ENCODE results near the gene PHLPP1.

PHLPP1 gene

DNA sequence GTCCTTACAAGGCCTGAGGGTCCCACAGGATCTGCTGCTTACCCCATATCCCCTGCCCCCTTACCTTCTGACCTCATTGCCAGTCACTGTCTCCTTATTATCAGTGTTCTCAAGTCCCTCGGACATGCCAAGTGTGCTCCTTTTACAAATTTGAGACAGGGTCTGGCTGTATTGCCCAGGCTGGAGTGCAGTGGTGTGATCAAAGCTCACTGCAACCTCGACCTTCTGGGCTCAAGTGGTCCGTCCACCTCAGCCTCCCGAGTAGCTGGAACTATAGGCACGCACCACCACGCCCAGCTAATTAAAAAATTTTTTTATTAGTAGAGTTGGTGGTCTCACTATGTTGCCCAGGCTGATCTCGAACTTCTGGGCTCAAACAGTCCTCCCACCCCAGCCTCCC lies 141.0 kb downstream of the PHLPP1 start:
- no peak for DNase-seq

DNA sequence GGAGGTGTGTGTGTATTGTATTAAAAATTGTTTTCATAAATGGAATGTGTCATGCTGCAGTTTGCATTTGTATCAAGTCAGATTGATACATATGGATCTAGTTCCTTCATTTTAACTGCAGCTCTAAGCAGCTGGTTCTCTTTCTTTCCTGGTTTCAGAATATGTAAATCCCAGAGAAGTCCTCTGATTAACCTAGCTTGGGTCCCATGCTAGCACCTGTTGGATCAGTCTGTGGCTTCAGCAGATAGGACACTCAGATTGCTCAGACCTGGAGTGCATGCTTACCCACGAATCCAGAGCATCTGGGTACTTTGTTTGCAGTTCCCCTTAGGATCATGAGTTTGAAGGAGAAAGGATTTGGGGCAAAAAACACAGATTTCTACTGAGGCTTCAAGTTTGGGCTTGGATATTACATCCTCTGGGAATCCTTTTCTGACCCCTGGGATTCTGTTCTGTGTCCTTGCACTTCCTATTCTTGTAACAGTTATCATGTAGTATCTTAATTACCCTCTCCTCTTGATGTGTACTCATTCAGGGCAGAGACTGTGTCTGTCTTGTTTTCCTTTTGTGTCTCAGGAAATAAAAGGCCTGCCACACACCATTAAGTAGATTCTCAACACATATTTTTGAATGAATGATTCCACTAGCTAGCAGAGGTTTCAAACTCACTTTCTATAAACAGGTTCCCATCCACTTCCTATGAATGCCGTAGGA lies 142.1 kb downstream of the PHLPP1 start:
- DNase-seq, result no peak

- no peak for DNase-seq
Observed at GRCh38 chr18:62860062-62860461, 144.7 kb downstream of the PHLPP1 start.

GRCh38 chr18:62862466-62862865 lies 147.1 kb downstream of the PHLPP1 start:
- DNase-seq, result no peak

DNA sequence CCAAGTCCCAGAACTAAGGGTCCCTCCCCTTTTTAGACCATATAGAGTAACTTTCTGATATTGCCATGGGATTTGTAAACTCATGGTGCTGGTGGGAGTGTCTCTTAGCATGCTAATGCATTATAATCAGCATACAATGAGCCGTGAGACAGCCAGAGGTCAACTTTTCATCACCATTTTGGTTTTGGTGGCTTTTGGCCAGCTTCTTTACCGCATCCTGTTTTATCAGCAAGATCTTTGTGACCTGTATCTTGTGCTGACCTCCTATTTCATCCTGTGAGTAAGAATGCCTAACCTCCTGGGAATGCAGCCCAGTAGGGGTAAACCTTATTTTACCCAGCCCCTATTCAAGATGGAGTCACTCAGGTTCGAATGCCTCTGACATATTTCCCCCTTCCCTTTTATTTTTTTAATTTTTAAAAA lies 148.2 kb downstream of the PHLPP1 start:
- DNase-seq, result no peak

DNA sequence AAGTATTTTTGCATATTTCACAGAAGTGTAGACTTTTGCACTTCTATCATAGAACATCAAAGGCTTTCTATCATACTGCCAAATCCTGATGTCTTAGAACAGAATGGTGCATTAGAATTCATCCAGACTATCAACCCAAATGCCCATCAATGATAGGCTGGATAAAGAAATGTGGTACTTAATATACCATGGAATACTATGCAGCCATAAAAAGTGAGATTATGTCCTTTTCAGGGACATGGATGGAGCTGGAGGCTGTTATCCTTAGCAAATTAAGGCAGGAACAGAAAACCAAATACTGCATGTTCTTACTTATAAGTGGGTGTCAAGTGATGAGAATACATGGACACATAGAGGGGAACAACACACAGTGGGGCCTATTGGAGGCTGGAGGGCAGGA lies 150.2 kb downstream of the PHLPP1 start:
- DNase-seq, result no peak

DNA sequence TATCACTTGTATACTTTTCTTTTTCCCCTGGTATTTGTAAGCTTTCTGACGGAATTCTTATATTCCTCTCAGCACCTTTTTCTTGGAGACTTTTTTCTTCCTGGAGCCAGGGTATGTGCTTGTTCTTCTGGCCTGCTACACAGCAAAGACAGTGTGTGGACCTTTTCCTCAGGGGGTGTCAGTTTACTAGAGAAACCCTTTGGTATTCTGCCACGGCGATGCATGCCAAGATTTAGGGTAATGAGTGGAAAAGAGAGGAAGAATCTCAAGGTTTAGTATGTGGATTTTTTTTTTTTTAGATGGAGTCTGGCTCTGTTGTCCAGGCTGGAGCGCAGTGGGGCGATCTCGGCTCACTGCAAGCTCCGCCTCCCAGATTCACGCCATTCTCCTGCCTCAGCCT lies 152.2 kb downstream of the PHLPP1 start:
- DNase-seq, result no peak

GRCh38 chr18:62868645-62869044 lies 153.3 kb downstream of the PHLPP1 start:
- no peak for DNase-seq

- DNase-seq, result no peak
Observed at GRCh38 chr18:62870643-62871042, 155.3 kb downstream of the PHLPP1 start.

DNA sequence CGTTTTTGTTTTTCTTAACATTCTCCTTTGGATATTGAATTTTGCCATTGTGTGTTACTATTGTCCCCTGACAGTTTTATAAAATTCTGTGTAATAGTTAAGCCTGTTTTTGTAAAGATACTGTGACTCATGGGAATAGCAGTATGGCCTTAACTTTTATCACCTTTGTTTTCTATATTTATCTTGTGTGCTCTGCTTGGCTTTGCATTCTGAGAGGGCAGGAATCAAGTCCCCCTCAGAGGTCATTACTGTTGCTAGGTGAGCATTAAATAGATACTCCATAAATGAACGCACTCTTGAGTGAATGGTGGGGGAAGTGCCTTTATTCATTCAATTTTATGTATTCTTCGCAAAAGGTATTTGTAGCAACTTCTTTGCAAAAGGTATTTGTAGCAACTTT lies 160.0 kb downstream of the PHLPP1 start:
- no peak for DNase-seq

GRCh38 chr18:62876111-62876510 lies 160.8 kb downstream of the PHLPP1 start:
- no peak for DNase-seq

GRCh38 chr18:62876828-62877227 lies 161.5 kb downstream of the PHLPP1 start:
- no peak for DNase-seq

DNA sequence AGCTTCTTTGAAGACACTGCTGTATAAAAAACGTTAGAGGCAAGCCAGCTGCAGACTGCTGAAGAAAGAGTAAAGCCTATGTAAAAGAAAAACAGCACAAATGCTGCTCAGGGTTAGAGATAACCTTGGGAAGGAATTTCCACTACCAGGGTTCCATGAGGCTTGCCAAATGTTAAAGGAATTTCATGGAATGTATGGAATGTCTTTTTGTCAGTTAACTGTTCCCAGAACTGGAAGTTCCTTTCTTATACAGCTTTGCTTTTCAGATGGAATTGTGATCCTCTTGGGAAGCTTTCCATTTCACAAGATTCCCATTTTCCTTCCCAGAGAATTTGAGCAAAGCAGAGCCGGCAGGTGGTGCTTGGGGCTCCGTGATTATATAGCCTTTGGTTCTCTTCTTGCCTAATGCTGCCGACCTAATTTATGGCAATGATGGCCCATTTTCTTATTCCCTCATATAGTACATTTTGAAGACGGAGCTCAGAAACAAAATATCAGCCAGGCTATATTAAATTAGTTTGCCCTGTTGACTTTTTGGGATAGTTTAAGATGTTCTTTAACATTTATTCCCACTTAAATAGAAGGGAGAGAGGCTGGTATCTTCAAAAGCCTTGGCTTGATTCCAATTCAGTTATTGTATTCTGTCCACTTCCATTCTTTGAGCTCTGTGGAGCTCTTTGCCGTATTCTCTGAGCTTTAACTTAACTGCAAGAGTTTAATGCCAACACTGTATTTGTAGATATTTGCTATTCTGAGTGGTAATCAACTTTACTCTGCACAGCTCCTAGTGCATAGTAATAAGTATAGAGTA lies 162.3 kb downstream of the PHLPP1 start:
- DNase-seq, result no peak

DNA sequence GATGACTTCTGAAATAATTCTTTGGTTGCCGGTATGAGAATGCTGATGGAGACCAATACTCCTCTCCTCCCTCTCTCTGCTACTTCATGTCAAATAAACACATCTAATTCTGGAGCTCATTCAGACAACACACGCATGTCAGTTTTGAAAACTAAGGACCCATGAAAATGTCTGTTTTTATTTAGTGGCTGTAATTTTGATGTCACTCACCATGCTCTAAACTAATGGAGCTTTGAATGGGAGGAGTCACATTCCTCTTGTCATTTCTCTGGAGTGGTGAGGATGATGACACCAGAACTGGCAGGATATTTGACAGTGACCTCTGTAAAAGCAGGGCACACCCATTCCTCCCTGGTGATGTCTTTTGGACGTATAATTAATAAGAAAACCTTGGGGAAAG lies 163.0 kb downstream of the PHLPP1 start:
- no peak for DNase-seq

DNA sequence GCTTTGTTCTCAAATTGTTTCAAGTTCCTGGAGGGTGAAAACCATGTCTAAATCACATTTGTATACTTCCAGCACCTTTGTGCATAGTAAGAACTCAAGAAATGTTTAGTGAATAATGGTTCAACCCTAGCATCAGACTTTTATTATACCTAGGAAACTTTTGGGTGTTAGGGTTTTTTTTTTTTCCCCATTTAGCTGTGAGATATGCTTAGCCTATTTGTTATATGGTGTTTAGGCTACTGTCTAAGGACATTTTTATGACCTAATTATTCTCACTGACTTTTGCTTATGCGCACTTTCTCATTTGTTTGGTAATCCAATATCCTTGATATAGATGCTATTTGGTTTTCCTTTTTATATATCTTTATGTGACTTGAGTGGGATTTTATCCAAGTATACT lies 164.7 kb downstream of the PHLPP1 start:
- no peak for DNase-seq

- no peak for DNase-seq
Observed at GRCh38 chr18:62880673-62881364, 165.5 kb downstream of the PHLPP1 start.

DNA sequence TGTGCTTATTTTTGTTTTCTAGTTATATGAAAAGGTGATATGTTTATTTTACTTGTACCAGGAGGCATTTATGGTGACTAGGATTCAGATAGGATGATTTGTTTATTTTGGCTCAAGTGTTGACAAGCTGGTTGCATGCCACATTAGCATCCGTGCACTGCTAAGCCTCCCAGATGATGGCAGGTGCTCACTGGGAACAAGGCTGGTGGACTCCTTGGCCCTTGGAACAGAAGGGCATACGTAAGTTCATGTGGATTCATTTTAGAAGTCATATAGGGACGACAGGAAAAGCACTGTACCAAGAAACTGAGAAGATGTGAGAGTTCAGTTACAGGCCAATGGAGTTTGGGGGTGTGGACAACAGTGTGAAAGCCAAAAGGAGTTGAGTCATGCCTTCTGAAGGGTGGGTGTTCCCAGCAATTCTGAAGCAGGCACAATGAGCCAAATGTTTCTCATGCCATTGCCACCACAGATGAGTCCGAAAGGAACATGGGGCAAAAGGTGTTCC lies 166.2 kb downstream of the PHLPP1 start:
- no peak for DNase-seq

DNA sequence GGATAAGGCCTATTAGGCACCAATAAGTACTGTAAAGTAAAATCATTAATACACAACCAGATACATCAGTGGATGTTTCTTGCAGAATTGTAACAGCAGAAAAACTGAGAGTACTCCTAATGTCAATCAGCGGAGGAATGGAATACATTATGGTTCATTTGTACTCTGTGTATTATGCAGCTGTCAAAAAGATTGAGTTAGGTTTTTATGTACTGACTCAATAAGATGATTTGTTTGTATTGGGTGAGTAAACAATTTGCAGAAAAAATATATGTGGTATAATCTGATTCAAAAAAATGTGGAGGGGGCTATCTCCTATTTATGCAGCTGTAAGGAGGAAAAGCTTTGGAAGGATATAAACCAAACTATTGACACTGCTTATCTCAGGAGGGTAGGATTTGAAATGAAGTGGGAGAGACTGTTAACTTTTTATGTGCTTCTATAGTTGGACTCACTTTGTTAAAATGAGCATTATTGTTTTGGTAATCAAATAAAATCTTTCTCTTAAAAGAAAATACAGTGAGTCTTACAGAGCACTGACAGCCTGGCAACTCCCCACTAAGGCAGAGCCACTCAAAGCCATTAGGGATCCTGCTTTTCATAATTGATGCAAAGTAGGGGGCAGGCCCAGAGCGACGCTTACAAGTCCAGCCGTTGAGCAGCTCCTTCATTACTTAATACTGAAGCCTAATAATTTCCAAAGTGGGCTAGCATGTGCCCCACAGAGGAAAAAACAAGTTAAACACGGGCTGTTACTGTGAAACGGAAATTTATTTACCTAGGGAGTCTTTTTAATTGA lies 168.8 kb downstream of the PHLPP1 start:
- no peak for DNase-seq

GRCh38 chr18:62885804-62886203 lies 170.5 kb downstream of the PHLPP1 start:
- no peak for DNase-seq

- no peak for DNase-seq
Observed at GRCh38 chr18:62894681-62895390, 179.5 kb downstream of the PHLPP1 start.

- DNase-seq, result no peak
Observed at GRCh38 chr18:62897153-62897552, 181.8 kb downstream of the PHLPP1 start.

- DNase-seq, result no peak
Observed at GRCh38 chr18:62898359-62898758, 183.0 kb downstream of the PHLPP1 start.
